Umbilical cord (tissue), 2 donors: ENCODE measurements around the gene GRIN2C. TPM values are rescaled to one million over a fixed set of nuclear protein-coding genes. Genes with fewer than 3 reads are reported as not detected.
"Not testable (repeated sequence)": the region's sequence is repeated elsewhere in the genome, so short reads cannot be mapped to it uniquely, and the experiment has no call there.

Experiments used
- DNase-seq: peaks from one replicate; pipeline ENCODE4 v3.0.0-alpha.2; 2015; ENCODE audit warnings: low spot score
- total RNA-seq: library from RNA; depleted of rRNA; stranded (reverse); fragments of >200 nt; gene quantifications from one replicate; pipeline ENCODE4 v1.2.3, GENCODE V29; 2014; ENCODE audit warnings: low replicate concordance; ENCODE audit not compliant: insufficient read depth

Gene GRIN2C
- total RNA-seq = 4.1 TPM

- no peak for DNase-seq
Observed at GRCh38 chr17:74859459-74860228, at the start of gene GRIN2C. GRIN2C (minus strand) TSS chr17:74859885; CDS start chr17:74855092, 4,793 bp downstream.

GRCh38 chr17:74909097-74909496 is 49.4 kb upstream of the GRIN2C start:
- DNase-seq = not testable (repeated sequence)

GRCh38 chr17:74907012-74907411 is 47.3 kb upstream of the GRIN2C start:
- no peak for DNase-seq

GRCh38 chr17:74906214-74906793 is 46.6 kb upstream of the GRIN2C start:
- DNase-seq = not testable (repeated sequence)

- DNase-seq = no peak
Observed at GRCh38 chr17:74904687-74905409, 45.2 kb upstream of the GRIN2C start.

GRCh38 chr17:74903671-74904070 is 44.0 kb upstream of the GRIN2C start:
- no peak for DNase-seq

- no peak for DNase-seq
Observed at GRCh38 chr17:74903034-74903433, 43.3 kb upstream of the GRIN2C start.

GRCh38 chr17:74901353-74902135 is 41.9 kb upstream of the GRIN2C start:
- no peak for DNase-seq

- DNase-seq = no peak
Observed at GRCh38 chr17:74900208-74900607, 40.5 kb upstream of the GRIN2C start.

- peak; percentile 22 for DNase-seq
Observed at GRCh38 chr17:74898376-74898946, 38.8 kb upstream of the GRIN2C start.

- no peak for DNase-seq
Observed at GRCh38 chr17:74893936-74894671, 34.4 kb upstream of the GRIN2C start.

- DNase-seq = no peak
Observed at GRCh38 chr17:74892974-74893911, 33.6 kb upstream of the GRIN2C start, which contains the start of gene FADS6. FADS6 (minus strand) TSS chr17:74893633; CDS start chr17:74893595, 38 bp downstream.

GRCh38 chr17:74892013-74892841 is 32.5 kb upstream of the GRIN2C start:
- DNase-seq = no peak

GRCh38 chr17:74890554-74890953 is 30.9 kb upstream of the GRIN2C start:
- no peak for DNase-seq

- DNase-seq = no peak
Observed at GRCh38 chr17:74888469-74888868, 28.8 kb upstream of the GRIN2C start.

- DNase-seq = no peak
Observed at GRCh38 chr17:74883241-74883745, 23.6 kb upstream of the GRIN2C start.

- no peak for DNase-seq
Observed at GRCh38 chr17:74882517-74883240, 23.0 kb upstream of the GRIN2C start.

- no peak for DNase-seq
Observed at GRCh38 chr17:74881073-74881472, 21.4 kb upstream of the GRIN2C start.
